Mesenchymal stem cell (in vitro differentiated cells and primary cell): Measurements from ENCODE around the gene EXOG.

Experiments used
- DNase-seq: peaks from one replicate; pipeline ENCODE4 v3.0.0-alpha.2; 2013
- H2AFZ ChIP-seq: one replicate; pipeline ENCODE4 v1.6.1; 2013; ENCODE audit warnings: low read depth, mild to moderate bottlenecking, control low read depth, inconsistent platforms, low read length, moderate library complexity
- H2AK5ac ChIP-seq: 2 replicates; pipeline ENCODE4 v1.6.1; 2013; ENCODE audit warnings: low read length, moderate library complexity, mild to moderate bottlenecking, inconsistent platforms; ENCODE audit not compliant: severe bottlenecking
- H2BK120ac ChIP-seq: one replicate; pipeline ENCODE4 v1.6.1; 2013; ENCODE audit warnings: low read depth, mild to moderate bottlenecking, inconsistent platforms, low read length, moderate library complexity
- H2BK12ac ChIP-seq, 2 experiments: one replicate each; pipeline ENCODE4 v1.6.1; 2013; ENCODE audit warnings: inconsistent platforms in 2 of 2, low read length in 2 of 2, mild to moderate bottlenecking in 2 of 2, moderate library complexity in 2 of 2, control low read depth in 1 of 2
- H2BK15ac ChIP-seq: one replicate; pipeline ENCODE4 v1.6.1; 2013; ENCODE audit warnings: mild to moderate bottlenecking, low read depth, inconsistent platforms; ENCODE audit not compliant: poor library complexity, severe bottlenecking
- H2BK5ac ChIP-seq: 2 replicates; pipeline ENCODE4 v1.6.1; 2013; ENCODE audit warnings: low read depth, mild to moderate bottlenecking, low read length, control low read depth, inconsistent platforms; ENCODE audit not compliant: poor library complexity, severe bottlenecking
- H3K14ac ChIP-seq, 2 experiments: one replicate each; pipeline ENCODE4 v1.6.1; 2013; ENCODE audit warnings: inconsistent platforms in 2 of 2, low read length in 2 of 2, control low read depth in 1 of 2, mild to moderate bottlenecking in 1 of 2, moderate library complexity in 1 of 2
- H3K18ac ChIP-seq, 2 experiments: one replicate each; pipeline ENCODE4 v1.6.1; 2013; ENCODE audit warnings: inconsistent platforms in 2 of 2, low read length in 2 of 2, control low read depth in 1 of 2, low read depth in 1 of 2, mild to moderate bottlenecking in 1 of 2
- H3K23ac ChIP-seq, 2 experiments: one replicate each; pipeline ENCODE4 v1.6.1; 2013; ENCODE audit warnings: inconsistent platforms in 2 of 2, low read length in 2 of 2, mild to moderate bottlenecking in 2 of 2, moderate library complexity in 2 of 2, control low read depth in 1 of 2
- H3K27ac ChIP-seq: 2 replicates; pipeline ENCODE4 v1.5.1; 2013; ENCODE audit warnings: mild to moderate bottlenecking, moderate library complexity, low read length, control low read depth, inconsistent platforms; ENCODE audit not compliant: poor library complexity, severe bottlenecking
- H3K27me3 ChIP-seq, 2 experiments: 2 replicates each; pipeline versions ENCODE4 v1.6.1 to v1.7.0; 2013; ENCODE audit warnings: low read length in 2 of 2, mild to moderate bottlenecking in 2 of 2, moderate library complexity in 2 of 2, control low read depth in 1 of 2, inconsistent platforms in 1 of 2; ENCODE audit not compliant: control insufficient read depth in 1 of 2, insufficient read depth in 1 of 2
- H3K36me3 ChIP-seq, 2 experiments: 2 replicates each; pipeline versions ENCODE4 v1.6.1 to v1.7.0; 2013; ENCODE audit warnings: low read length in 2 of 2, control low read depth in 1 of 2, inconsistent platforms in 1 of 2, low read depth in 1 of 2, mild to moderate bottlenecking in 1 of 2; ENCODE audit not compliant: insufficient read depth in 2 of 2, control insufficient read depth in 1 of 2
- H3K4ac ChIP-seq, 2 experiments: one replicate each; pipeline ENCODE4 v1.6.1; 2013; ENCODE audit warnings: inconsistent platforms in 2 of 2, low read length in 2 of 2, mild to moderate bottlenecking in 2 of 2, moderate library complexity in 2 of 2, control low read depth in 1 of 2, low read depth in 1 of 2
- H3K4me1 ChIP-seq: 2 replicates; pipeline ENCODE4 v1.6.1; 2013; ENCODE audit warnings: low read depth, low read length, control low read depth; ENCODE audit not compliant: control insufficient read depth, insufficient read depth
- H3K4me2 ChIP-seq: 2 replicates; pipeline ENCODE4 v1.6.1; 2013; ENCODE audit warnings: low read length, mild to moderate bottlenecking, inconsistent platforms; ENCODE audit not compliant: poor library complexity, severe bottlenecking
- H3K4me3 ChIP-seq, 2 experiments: 2 replicates each; pipeline versions ENCODE4 v1.5.1 to v1.7.0; 2013; ENCODE audit warnings: low read length in 2 of 2, mild to moderate bottlenecking in 2 of 2, control low read depth in 1 of 2, low read depth in 1 of 2; ENCODE audit not compliant: insufficient read depth in 1 of 2
- H3K79me1 ChIP-seq: replicated peaks from 2 replicates; pipeline ENCODE4 v1.6.1; 2013; ENCODE audit warnings: mild to moderate bottlenecking, control low read depth, low read length, inconsistent platforms; ENCODE audit not compliant: poor library complexity, severe bottlenecking
- H3K9ac ChIP-seq: 2 replicates; pipeline ENCODE4 v1.7.0; 2013; ENCODE audit warnings: mild to moderate bottlenecking, low read length, moderate library complexity
- H3K9me3 ChIP-seq: 2 replicates; pipeline ENCODE4 v1.7.0; 2013; ENCODE audit warnings: mild to moderate bottlenecking, low read length; ENCODE audit not compliant: control insufficient read depth
- H4K8ac ChIP-seq: one replicate; pipeline ENCODE4 v1.6.1; 2013; ENCODE audit warnings: inconsistent platforms, mild to moderate bottlenecking, low read length, moderate library complexity
- H4K91ac ChIP-seq: one replicate; pipeline ENCODE4 v1.6.1; 2013; ENCODE audit warnings: mild to moderate bottlenecking, low read length, inconsistent platforms
- WGBS: methylation state at CpG from one replicate; pipeline ENCODE4 v1.1.7; 2013; ENCODE audit warnings: mixed read lengths; 5-methylcytosine and 5-hydroxymethylcytosine counted together

The EXOG gene

DNA sequence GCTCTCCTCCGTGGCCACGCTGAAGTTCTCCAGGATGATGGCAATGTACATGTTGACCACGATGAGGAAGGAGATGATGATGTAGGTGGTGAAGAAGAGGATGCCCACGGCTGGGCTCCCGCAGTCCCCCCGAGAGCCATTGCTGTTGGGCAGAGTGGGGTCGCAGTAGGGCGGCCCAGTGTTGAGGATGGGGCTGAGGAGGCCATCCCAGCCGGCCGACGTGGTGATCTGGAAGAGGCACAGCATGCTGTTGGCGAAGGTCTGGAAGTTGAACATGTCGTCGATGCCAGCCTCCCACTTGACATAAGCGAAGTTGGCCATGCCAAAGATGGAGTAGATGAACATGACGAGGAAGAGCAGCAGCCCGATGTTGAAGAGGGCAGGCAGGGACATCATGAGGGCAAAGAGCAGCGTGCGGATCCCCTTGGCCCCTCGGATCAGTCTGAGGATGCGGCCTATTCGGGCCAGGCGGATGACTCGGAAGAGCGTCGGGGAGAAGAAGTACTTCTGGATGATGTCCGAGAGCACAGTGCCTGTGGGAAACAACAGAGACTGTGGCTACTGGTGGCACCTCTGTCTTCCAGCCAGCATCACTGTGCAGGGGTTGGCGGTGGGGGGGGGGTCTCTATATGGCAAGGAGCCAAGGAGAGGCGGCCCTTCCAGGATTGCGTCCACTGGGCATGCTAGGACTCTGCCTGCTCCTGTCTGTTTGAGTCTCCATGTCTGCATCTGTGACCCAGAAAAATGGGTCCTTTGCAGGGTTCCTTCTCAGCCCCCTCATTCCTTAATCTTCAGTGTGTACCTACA lies 55.1 kb downstream of the EXOG start:
- H3K9ac ChIP-seq = no peak overlapping the region
- H4K8ac ChIP-seq = no peak overlapping the region
- 93% methylated on average over 30 of the region's 30 CpGs for WGBS
- H3K9me3 ChIP-seq = no peaks in the 10 kb centered on the region
- no peak overlapping the region for H2BK15ac ChIP-seq
- no peak overlapping the region for H2BK5ac ChIP-seq
- H2AFZ ChIP-seq = no peak overlapping the region
- no peak overlapping the region for H4K91ac ChIP-seq
- peaks cover 9% of the 10 kb centered on the region for H3K4me1 ChIP-seq
- no peak overlapping the region for H3K18ac ChIP-seq
- H3K4ac ChIP-seq = no peak overlapping the region
- H2BK12ac ChIP-seq = no peak overlapping the region
- H2AK5ac ChIP-seq = no peak overlapping the region
- H2BK120ac ChIP-seq = no peak overlapping the region
- no peak overlapping the region for H3K14ac ChIP-seq
- H3K27me3 ChIP-seq = peaks cover 0 to 20% of the 10 kb centered on the region in 2 experiments
- H3K27ac ChIP-seq = no peak overlapping the region
- no peak overlapping the region for H3K23ac ChIP-seq
- no peak overlapping the region for H3K4me2 ChIP-seq
- H3K79me1 ChIP-seq = no peaks in the 10 kb centered on the region
- no peaks in the 10 kb centered on the region for H3K36me3 ChIP-seq
- DNase-seq = no peak
- no peak overlapping the region for H3K4me3 ChIP-seq

- Histone ChIP-seq H3K14ac (no peak overlapping the region), H3K4me2 (no peak overlapping the region), H3K9me3 (no peaks in the 10 kb centered on the region), H2BK5ac (no peak overlapping the region), H2AK5ac (no peak overlapping the region), H2BK120ac (no peak overlapping the region), H3K79me1 (no peaks in the 10 kb centered on the region), H3K18ac (no peak overlapping the region), H3K4ac (no peak overlapping the region), H3K27ac (no peak overlapping the region), H3K9ac (no peak overlapping the region), H2AFZ (no peak overlapping the region), H3K4me3 (no peak overlapping the region), H4K91ac (no peak overlapping the region), H2BK12ac (no peak overlapping the region), H3K27me3 (peaks cover 0 to 25% of the 10 kb centered on the region in 2 experiments), H3K4me1 (peaks cover 9% of the 10 kb centered on the region), H2BK15ac (no peak overlapping the region), H4K8ac (no peak overlapping the region), H3K36me3 (no peaks in the 10 kb centered on the region), H3K23ac (no peak overlapping the region)
- 76% methylated on average over 6 of the region's 6 CpGs for WGBS
- DNase-seq = no peak
Measured at GRCh38 chr3:38552364-38552763, 56.2 kb downstream of the EXOG start.

GRCh38 chr3:38553071-38553470 lies 56.9 kb downstream of the EXOG start:
- no peak overlapping the region for H2BK12ac ChIP-seq
- WGBS = 75% methylated on average over 2 of the region's 2 CpGs

DNA sequence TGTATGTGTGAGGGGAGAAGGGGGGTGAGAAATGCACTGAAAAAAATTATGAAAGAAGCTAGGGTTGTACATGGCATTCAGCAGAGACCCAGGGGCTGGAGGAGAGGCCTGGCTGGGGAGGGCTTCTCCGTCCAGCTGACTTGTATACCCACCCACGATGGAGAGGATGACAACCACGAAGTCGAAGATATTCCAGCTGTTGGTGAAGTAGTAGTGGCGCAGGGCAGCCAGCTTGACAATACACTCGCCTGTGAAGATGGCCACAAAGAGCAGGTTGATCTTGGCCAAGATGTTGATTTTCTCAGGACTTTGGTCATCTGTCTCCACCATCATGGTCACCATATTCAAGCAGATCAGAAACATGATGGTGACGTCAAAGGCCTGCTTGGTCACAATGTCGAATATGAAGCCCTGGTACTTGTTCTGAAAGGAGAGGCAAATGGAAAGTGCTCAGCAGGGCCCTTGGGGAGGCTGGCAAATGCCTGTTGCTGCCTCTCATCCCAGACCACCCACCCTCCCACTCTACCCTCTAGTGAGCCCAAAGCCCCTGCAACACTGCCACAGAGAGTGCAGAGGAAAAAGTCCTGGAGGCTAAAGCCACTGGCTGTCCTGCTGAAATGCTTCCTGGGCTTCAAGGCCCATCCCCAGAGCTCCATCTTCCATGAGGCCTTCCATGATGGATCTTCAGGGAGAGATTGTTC lies 58.1 kb downstream of the EXOG start:
- Histone ChIP-seq H4K8ac (no peak overlapping the region), H3K4me3 (no peak overlapping the region), H3K4me1 (no peaks in the 10 kb centered on the region), H3K4me2 (no peak overlapping the region), H3K27ac (no peak overlapping the region), H2AFZ (no peak overlapping the region), H3K14ac (no peak overlapping the region), H3K9ac (no peak overlapping the region), H3K79me1 (no peaks in the 10 kb centered on the region), H3K36me3 (no peaks in the 10 kb centered on the region), H3K9me3 (no peaks in the 10 kb centered on the region), H3K27me3 (peaks cover 0 to 14% of the 10 kb centered on the region in 2 experiments), H2BK12ac (no peak overlapping the region), H3K18ac (no peak overlapping the region), H2BK15ac (no peak overlapping the region), H3K4ac (no peak overlapping the region), H4K91ac (no peak overlapping the region), H2AK5ac (no peak overlapping the region), H2BK120ac (no peak overlapping the region), H2BK5ac (no peak overlapping the region), H3K23ac (no peak overlapping the region)
- 89% methylated on average over 7 of the region's 8 CpGs for WGBS
- no peak for DNase-seq

More at GRCh38 chr3:38553071-38553470, 56.9 kb downstream of the EXOG start:
- H2BK120ac ChIP-seq = no peak overlapping the region
- no peak overlapping the region for H2AFZ ChIP-seq
- no peak overlapping the region for H3K4me3 ChIP-seq
- no peak overlapping the region for H3K27ac ChIP-seq
- H3K4me1 ChIP-seq = peaks cover 6% of the 10 kb centered on the region
- H3K18ac ChIP-seq = no peak overlapping the region
- no peak overlapping the region for H3K23ac ChIP-seq
- H3K79me1 ChIP-seq = no peaks in the 10 kb centered on the region
- no peak for DNase-seq
- H4K8ac ChIP-seq = no peak overlapping the region
- no peak overlapping the region for H2AK5ac ChIP-seq
- no peak overlapping the region for H2BK5ac ChIP-seq
- no peak overlapping the region for H3K4ac ChIP-seq
- no peak overlapping the region for H3K14ac ChIP-seq
- no peaks in the 10 kb centered on the region for H3K36me3 ChIP-seq
- no peaks in the 10 kb centered on the region for H3K9me3 ChIP-seq
- H3K9ac ChIP-seq = no peak overlapping the region
- H3K4me2 ChIP-seq = no peak overlapping the region
- H4K91ac ChIP-seq = no peak overlapping the region
- peaks cover 0 to 20% of the 10 kb centered on the region in 2 experiments for H3K27me3 ChIP-seq
- no peak overlapping the region for H2BK15ac ChIP-seq
